Activated CD4-positive, alpha-beta T cell treated with anti-CD3 and anti-CD28 coated beads for 1 hour (primary cell): ENCODE results near the gene TMEM212.

Source experiments
- DNase-seq: peaks from one replicate; pipeline ENCODE4 v3.0.0-alpha.2; 2020

Gene TMEM212

GRCh38 chr3:171860830-171861535, 17.8 kb downstream of the TMEM212 start:
- no peak for DNase-seq

DNA sequence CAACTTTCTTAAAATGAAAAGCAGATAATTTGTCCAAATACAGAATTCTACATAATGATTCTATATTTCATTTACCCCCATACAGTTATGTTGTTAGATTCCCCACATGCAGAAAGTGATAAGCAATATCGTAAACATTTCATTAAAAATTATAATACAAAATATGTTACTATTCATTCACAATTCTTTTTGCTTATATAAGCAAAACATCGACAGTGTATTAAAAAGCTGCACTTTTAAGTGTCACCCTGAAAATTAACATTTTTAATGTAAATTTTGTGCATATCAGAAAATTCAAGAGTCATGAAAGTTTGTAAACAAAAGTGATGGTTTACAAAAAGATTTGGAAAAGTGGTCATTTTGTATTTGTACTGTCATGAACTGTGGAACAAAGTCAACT, 19.2 kb downstream of the TMEM212 start:
- no peak for DNase-seq

DNA sequence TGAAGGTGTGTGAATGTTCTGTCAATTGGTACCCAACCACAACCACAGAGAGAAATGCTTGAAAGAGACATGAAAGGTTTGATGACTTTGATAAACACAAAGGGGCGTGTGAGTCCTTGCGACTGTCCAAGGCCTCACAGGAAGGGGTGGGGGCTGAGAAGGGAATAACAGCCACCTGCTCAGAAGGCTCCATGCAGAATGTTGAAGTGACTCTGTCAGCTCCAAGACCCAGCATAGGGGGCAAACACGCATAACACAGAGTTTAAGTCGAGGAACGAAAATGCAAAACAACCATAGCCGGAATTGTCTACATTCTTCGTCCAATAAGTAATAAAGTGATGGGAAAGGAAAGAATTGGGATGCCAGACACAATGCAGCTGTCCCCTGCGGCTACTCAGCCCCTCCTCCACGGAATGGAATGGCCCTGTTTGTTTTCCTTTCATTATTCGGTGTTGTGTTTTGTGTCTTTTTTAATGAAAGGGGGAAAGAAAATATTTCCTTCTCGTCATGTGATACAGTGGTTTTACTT, 19.9 kb downstream of the TMEM212 start:
- DNase-seq: no peak

DNA sequence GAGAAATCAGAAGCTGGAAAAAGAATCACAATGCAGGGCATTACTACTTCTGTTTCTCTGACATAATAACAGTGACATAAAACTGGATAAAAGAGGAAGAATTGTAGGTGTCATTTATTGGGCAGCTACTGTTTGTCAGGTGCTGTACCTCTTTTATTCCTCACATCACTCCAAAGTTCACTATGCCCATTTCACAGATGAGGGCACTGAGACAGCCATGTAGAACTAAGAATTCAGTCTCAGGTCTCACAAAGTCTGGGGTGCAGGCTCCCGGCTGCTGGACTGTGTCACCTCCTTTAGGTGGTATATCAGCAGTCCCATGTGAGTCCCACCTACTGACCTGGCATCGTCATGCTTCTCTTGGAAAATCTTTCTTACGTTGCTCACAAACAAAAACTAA, 20.8 kb downstream of the TMEM212 start:
- no peak for DNase-seq

DNA sequence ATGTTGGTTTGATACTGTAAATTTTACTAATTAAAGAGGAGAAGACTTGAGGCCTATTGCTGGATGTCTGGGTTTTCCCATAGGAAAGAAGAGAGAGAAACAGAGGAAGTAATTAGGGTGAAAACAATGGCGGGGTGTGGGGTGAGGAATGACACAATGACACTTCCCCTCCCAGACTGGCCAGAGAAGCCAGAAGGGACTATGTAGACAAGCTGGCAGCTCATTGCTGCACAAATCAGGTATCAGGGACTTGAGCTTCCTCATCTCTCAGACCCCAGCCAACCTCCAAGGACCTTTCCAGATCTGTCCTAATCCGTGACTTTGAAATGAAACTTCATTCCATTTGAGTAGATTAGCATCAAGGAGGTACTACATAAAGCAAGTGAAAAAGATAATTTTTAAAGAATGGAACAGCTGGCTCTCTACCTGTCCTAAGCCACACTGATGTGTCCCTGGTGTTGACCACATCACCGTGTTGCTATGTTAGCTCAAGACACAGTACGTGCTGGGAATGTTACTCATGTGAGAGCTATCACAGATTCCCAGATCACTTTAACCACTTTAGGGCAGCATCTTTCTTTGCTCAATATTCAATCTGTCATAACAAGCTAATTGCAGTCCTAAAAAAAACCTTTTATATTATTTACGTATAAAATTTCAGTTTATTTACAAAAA, 22.2 kb downstream of the TMEM212 start:
- no peak for DNase-seq

DNA sequence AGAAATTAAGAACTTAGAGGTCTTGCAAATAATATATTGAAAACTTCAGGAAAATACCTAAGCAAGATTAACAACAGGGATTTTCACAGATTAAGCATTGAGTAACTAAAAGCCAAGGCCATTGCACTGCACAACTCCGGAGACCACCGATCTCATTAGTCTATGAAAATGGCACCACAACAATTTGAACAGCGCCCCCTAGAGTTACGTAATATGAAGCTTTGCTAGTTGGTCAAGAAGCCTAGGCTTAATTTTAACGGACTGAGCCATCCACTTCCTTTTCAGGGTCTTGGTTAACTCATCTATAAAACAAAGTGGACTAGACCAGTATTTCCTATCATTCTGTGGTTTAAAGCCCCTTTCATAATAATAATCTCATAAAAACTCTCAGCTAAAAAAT, 24.8 kb downstream of the TMEM212 start:
- no peak for DNase-seq

- no peak for DNase-seq
Measured at GRCh38 chr3:171871392-171872274, 28.5 kb downstream of the TMEM212 start.

GRCh38 chr3:171873580-171873979, 30.4 kb downstream of the TMEM212 start:
- DNase-seq: no peak

DNA sequence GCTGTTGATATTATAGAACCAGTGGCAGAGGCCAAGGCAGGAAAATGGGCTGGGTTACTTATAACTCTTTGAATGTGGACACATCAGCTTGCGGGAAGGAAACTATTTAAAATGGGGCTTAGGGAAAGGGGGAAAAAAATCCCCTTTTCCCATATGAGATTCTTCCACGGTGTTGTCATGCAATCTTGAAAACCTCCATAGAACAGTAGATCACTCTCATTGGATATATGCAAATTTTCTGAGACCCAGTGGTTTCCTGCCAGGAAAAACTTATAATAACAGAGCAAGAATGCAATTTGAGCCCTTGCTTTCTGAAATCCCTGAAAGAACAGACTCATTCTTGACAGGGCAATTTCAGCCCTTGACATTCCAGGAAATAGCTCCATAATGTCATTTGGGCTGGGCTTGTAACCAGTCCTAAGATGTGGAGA, 31.1 kb downstream of the TMEM212 start:
- no peak for DNase-seq

GRCh38 chr3:171874879-171875278, 31.7 kb downstream of the TMEM212 start:
- DNase-seq: no peak

DNA sequence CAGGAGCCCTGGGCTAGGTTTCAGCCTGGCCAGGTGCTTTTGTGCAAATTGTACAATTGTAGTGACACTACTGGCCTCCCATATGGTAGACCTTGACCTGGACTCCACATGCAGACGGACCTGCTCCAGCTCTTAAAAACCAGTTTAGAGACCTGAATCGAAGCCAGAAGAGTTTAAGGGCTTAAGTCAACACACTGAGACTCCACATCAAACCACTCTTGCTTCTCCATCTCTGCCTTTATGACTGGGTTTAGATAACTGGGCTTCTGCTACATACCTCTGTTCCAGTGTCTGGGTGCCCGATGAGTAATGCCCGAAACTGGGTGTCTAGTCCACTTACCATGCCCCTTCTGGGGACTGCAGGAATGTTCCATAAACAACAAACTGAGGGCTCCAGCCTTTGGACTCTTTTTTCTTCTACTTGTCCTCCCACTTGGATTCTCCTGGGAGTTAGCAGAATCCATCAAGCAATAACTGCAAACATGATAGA, 32.8 kb downstream of the TMEM212 start:
- no peak for DNase-seq

GRCh38 chr3:171876680-171877147, 33.6 kb downstream of the TMEM212 start:
- DNase-seq: no peak

DNA sequence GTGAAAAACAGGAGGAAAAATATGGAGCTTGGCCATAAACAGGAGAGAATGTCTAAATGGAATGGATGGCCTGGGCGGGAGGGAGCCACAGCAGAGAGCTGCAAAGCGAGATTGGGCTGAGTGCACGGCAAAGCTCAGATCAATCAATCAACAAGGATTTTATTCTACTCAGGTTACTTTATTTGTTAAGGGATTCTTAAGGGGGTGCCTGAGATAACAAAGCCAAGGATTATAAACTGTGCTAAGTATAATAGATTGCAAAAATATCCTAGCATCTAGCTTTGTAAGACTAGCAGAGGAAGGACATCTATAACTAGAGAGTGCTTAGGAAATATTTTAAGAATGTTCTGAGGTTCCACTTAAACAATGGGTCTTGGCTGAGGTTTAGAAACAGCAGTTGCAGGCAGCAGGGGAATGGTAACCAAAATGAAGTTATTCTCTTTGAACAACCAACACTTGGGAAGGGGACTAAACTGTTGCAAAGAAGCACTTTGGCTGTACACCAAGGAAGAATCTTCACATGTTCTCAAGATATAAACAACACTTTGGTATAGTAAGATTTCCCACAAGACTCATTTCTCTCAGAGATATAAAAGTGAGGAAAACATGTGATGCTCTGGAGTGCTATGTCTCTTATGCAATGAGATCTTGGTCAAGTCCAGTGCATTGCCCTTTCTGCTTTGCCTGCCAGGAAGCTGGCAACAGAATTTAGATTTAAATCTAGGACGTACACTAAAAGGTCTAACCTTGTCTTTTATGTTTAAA, 35.5 kb downstream of the TMEM212 start:
- no peak for DNase-seq

GRCh38 chr3:171879472-171879871, 36.3 kb downstream of the TMEM212 start:
- DNase-seq: no peak

DNA sequence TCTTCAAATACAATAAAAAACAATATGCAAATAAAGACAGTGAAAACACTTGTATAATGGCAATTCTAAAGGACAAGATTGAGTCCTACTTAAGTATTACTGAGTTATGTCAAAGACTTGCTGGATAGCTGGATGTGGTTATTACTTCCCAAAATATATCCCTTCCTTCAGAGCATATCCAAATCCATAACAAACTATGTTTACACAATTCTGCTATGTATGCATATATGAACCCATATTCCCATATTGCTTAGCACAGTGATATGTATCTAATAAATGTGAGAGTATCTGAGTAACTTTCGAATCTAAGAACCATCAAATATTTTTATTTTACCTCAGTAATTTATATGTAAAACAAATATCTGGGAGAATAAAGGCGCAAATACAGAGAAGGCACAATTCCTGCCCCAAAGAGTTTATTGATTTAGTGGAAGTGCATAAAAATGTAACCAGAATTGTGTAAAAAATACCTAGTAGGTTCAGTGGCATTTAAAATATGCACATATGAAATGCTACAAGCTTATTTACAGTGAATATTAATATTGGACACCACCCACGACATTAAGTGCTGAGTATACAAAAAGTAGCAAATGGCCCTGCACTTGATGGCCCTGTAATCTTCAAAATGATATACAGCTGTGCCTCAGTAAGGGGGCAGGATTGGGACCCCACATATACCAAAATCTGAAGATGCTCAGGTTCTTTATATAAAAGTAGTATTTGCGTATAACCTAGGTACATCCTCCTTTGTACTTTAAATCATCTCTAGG, 37.1 kb downstream of the TMEM212 start:
- no peak for DNase-seq

DNA sequence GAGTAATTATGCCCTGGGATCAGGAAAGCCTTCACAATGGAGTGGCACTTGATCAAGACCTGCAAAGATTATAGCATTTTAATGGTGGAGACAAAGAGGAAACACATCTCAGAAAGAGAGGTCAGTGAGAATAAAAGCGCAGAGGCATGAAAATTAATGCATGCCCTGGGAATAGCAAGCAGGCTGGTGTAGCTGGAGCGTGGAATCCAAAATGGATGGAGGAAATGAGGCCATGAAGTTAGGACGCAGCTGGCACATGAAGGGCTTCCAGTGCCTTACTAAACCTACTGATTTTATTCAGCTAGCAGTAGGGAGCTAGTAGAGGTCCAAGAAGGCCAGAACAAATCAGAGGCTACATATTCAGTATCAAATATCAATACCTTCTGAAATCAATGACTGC, 38.1 kb downstream of the TMEM212 start:
- DNase-seq: no peak

- no peak for DNase-seq
Measured at GRCh38 chr3:171883257-171883892, 40.2 kb downstream of the TMEM212 start.

DNA sequence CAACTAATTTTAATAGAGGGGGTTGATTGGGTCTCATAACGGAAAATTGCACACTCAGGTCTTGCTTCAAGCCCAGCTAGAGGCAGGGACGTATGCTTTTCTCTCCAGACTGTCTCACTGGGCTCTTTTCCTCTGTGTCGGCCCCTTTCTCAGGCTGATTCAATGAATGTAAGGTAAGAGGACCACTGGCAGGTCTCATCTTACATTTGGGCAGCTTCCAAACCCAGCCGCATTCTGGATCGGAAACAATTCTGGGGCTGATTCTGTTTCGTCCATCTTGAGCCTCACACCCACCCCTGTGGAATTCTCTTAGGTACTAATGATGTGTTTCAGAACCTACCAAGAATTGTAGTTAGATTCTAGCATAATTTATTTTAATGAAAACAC, 40.7 kb downstream of the TMEM212 start:
- no peak for DNase-seq

- no peak for DNase-seq
Measured at GRCh38 chr3:171888466-171888865, 45.3 kb downstream of the TMEM212 start.

- no peak for DNase-seq
Measured at GRCh38 chr3:171890398-171890797, 47.2 kb downstream of the TMEM212 start.

DNA sequence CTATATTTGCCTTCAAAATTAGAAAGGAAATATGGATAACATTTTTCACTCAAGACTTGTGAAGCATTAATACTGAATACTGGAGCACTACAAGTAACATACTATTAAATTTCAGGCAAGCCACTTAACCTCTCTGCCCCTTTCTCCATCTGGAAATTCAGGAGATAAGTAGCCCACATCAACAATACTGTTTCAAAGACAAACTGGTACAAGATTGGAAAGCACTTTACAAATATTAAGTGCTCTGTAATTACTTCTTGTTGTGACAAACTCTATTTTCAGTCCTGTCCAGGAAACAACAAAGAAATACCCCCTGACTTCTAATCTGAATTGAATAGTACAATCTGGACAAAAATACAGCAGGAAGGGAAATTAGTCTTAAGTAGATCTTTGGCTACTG, 49.3 kb downstream of the TMEM212 start:
- no peak for DNase-seq
